ENCODE results near the gene NEK4.

DNA sequence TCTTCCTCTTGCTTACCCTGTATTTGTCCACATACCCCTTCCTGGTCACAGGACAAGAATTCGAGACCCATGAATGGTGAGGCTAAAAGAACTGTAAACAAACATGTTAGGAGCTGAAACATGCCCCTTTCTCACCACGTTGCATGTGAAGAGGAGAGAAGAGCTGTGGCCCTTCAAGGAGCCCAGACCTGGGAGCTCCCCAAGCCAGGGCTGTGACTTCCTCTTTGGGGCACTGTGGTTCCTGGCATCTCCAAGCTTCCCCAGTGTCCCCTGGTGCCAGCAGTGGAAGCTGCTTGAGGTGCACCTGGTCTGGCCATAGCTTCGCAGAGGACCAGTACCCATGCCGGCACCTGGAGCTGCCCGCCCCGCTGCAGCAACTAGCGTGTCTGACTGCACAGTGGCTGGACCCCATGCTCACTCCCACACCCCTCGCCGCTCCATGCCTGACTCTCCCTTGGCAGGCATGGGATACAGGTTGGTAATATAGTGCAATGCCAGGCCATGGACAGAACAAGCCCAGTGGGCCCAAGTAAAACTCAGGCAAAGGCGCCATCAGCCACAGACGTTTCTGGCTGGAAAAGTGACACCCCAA, 54.9 kb downstream of the NEK4 start:
- TF ChIP-seq YY1 (IDR thresholded peaks at IDR 0.05; ENCODE audit: insufficient read depth, insufficient read length) (no peak), ZNF274 (IDR thresholded peaks at IDR 0.05; ENCODE audit: low read depth, low read length) (no peak)
